HepG2 (cell line): ENCODE results near the gene PPP1R9A. TPM values are rescaled to one million over a fixed set of nuclear protein-coding genes. Genes with fewer than 3 reads are reported as not detected.
A peak's percentile ranks its signal among the peaks of the same experiment; 100 is the strongest.

Experiments
- CHD4 ChIP-seq: fragments of 200-600 bp; sonication (generic); IDR thresholded peaks from 2 replicates; pipeline ENCODE4 v1.7.0; 2017; ENCODE audit warnings: mild to moderate bottlenecking, low read length, borderline replicate concordance
- GATAD2A ChIP-seq: IDR thresholded peaks from 2 replicates; pipeline ENCODE4 v1.6.1; 2016
- HMG20A ChIP-seq: IDR thresholded peaks from 2 replicates; pipeline ENCODE4 v1.6.1; 2016; ENCODE audit warnings: borderline replicate concordance
- MEF2D ChIP-seq: sonication (generic); formaldehyde crosslinking; IDR thresholded peaks from 2 replicates; pipeline ENCODE4 v1.5.1; 2020; ENCODE audit warnings: mild to moderate bottlenecking, missing genetic modification reagents
- MYPOP ChIP-seq: sonication (generic); formaldehyde crosslinking; IDR thresholded peaks from 2 replicates; pipeline ENCODE4 v1.8.1; 2023; ENCODE audit warnings: mild to moderate bottlenecking, moderate library complexity, missing genetic modification reagents
- SOX6 ChIP-seq, 2 experiments: fragments of 450-650 bp in 1 of 2; sonication (generic) in 1 of 2; formaldehyde crosslinking in 1 of 2; IDR thresholded peaks; 2 replicates each; pipeline versions ENCODE4 v1.4.0 to v1.6.1; 2017 to 2020; ENCODE audit warnings: antibody characterized with exemption in 1 of 2, mild to moderate bottlenecking in 1 of 2, missing genetic modification reagents in 1 of 2
- SRY ChIP-seq: sonication (generic); formaldehyde crosslinking; IDR thresholded peaks from 2 replicates; pipeline ENCODE4 v1.8.0; 2022; ENCODE audit warnings: mild to moderate bottlenecking, missing genetic modification reagents
- USF2 ChIP-seq, 2 experiments: sonication (generic) in 1 of 2; formaldehyde crosslinking in 1 of 2; IDR thresholded peaks; 2 replicates each; pipeline versions ENCODE4 v1.5.1 to v1.6.1; 2011 to 2020; ENCODE audit warnings: borderline replicate concordance in 1 of 2, low read depth in 1 of 2, low read length in 1 of 2, mild to moderate bottlenecking in 1 of 2, missing genetic modification reagents in 1 of 2, moderate library complexity in 1 of 2
- ZNF282 ChIP-seq: fragments of 450-650 bp; IDR thresholded peaks from 2 replicates; pipeline ENCODE4 v1.6.1; 2018; ENCODE audit not compliant: partially characterized antibody
- ZNF644 ChIP-seq: IDR thresholded peaks from 2 replicates; pipeline ENCODE4 v1.6.1; 2016; ENCODE audit warnings: low read depth
- ZNF777 ChIP-seq: sonication (generic); formaldehyde crosslinking; IDR thresholded peaks from 2 replicates; pipeline ENCODE4 v1.4.0; 2020; ENCODE audit warnings: missing genetic modification reagents
- polyA plus RNA-seq, 8 experiments: library from polyadenylated mRNA; depleted of rRNA in 3 of 8; stranded (reverse) in 7 of 8; unstranded in 1 of 8; fragments of >200 nt; fragmentation: Illumina TruSeq in 4 of 8; extraction: Trizol in 4 of 8; gene quantifications; 2 replicates each; pipeline versions ENCODE4 v1.2.1 to v1.2.3, GENCODE V29; 2011 to 2016; ENCODE audit warnings: low read depth in 4 of 8, missing spikeins in 1 of 8, mixed read lengths in 1 of 8; ENCODE audit not compliant: insufficient read depth in 1 of 8
- total RNA-seq, 5 experiments: library from RNA; depleted of rRNA; stranded (reverse); fragments of >200 nt; fragmentation: Illumina TruSeq; extraction: Trizol; gene quantifications; 2 replicates each; pipeline ENCODE4 v1.2.3, GENCODE V29; 2016; ENCODE audit warnings: low read depth in 1 of 5
- TF ChIP-seq, protein P1 (sequence below): sonication (generic); formaldehyde crosslinking; IDR thresholded peaks from 2 replicates; pipeline ENCODE4 v1.4.0; 2020; ENCODE audit warnings: missing genetic modification reagents
- TF ChIP-seq, protein P2 (sequence below): sonication (generic); formaldehyde crosslinking; IDR thresholded peaks from 2 replicates; pipeline ENCODE4 v1.4.0; 2020; ENCODE audit warnings: missing genetic modification reagents

The PPP1R9A gene
- total and polyA plus RNA-seq, 2 of the 13 experiments (the other 11 are each of a cell fraction or from before 2014, with no cell fraction given), result 11.4 to 31.9 TPM

- TF ChIP-seq USF2 (IDR thresholded peaks at IDR 0.05; ENCODE audit: low read depth, low read length), result no peak
- TF ChIP-seq USF2 (CRISPR knock-in tag; IDR thresholded peaks at IDR 0.05; ENCODE audit: borderline replicate concordance), result no peak
- TF ChIP-seq ZNF282, result no peak
- TF ChIP-seq MEF2D (CRISPR knock-in tag), result no peak
- no peak for TF ChIP-seq ZNF777
- peak; percentile 80 for TF ChIP-seq HMG20A
- TF ChIP-seq SRY (CRISPR knock-in tag), result no peak
- TF ChIP-seq GATAD2A, result peak; percentile 81
- no peak for TF ChIP-seq SOX6 (IDR thresholded peaks at IDR 0.05)
- TF ChIP-seq SOX6 (CRISPR knock-in tag; IDR thresholded peaks at IDR 0.05), result peak; percentile 23; the same call in 1 of the 2 replicates
- TF ChIP-seq, protein P1, sequence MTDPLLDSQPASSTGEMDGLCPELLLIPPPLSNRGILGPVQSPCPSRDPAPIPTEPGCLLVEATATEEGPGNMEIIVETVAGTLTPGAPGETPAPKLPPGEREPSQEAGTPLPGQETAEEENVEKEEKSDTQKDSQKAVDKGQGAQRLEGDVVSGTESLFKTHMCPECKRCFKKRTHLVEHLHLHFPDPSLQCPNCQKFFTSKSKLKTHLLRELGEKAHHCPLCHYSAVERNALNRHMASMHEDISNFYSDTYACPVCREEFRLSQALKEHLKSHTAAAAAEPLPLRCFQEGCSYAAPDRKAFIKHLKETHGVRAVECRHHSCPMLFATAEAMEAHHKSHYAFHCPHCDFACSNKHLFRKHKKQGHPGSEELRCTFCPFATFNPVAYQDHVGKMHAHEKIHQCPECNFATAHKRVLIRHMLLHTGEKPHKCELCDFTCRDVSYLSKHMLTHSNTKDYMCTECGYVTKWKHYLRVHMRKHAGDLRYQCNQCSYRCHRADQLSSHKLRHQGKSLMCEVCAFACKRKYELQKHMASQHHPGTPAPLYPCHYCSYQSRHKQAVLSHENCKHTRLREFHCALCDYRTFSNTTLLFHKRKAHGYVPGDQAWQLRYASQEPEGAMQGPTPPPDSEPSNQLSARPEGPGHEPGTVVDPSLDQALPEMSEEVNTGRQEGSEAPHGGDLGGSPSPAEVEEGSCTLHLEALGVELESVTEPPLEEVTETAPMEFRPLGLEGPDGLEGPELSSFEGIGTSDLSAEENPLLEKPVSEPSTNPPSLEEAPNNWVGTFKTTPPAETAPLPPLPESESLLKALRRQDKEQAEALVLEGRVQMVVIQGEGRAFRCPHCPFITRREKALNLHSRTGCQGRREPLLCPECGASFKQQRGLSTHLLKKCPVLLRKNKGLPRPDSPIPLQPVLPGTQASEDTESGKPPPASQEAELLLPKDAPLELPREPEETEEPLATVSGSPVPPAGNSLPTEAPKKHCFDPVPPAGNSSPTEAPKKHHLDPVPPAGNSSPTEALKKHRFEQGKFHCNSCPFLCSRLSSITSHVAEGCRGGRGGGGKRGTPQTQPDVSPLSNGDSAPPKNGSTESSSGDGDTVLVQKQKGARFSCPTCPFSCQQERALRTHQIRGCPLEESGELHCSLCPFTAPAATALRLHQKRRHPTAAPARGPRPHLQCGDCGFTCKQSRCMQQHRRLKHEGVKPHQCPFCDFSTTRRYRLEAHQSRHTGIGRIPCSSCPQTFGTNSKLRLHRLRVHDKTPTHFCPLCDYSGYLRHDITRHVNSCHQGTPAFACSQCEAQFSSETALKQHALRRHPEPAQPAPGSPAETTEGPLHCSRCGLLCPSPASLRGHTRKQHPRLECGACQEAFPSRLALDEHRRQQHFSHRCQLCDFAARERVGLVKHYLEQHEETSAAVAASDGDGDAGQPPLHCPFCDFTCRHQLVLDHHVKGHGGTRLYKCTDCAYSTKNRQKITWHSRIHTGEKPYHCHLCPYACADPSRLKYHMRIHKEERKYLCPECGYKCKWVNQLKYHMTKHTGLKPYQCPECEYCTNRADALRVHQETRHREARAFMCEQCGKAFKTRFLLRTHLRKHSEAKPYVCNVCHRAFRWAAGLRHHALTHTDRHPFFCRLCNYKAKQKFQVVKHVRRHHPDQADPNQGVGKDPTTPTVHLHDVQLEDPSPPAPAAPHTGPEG, result no peak
- TF ChIP-seq MYPOP (CRISPR knock-in tag), result no peak
- no peak for TF ChIP-seq ZNF644 (CRISPR knock-in tag)
- TF ChIP-seq CHD4, result no peak
- TF ChIP-seq, protein P2, sequence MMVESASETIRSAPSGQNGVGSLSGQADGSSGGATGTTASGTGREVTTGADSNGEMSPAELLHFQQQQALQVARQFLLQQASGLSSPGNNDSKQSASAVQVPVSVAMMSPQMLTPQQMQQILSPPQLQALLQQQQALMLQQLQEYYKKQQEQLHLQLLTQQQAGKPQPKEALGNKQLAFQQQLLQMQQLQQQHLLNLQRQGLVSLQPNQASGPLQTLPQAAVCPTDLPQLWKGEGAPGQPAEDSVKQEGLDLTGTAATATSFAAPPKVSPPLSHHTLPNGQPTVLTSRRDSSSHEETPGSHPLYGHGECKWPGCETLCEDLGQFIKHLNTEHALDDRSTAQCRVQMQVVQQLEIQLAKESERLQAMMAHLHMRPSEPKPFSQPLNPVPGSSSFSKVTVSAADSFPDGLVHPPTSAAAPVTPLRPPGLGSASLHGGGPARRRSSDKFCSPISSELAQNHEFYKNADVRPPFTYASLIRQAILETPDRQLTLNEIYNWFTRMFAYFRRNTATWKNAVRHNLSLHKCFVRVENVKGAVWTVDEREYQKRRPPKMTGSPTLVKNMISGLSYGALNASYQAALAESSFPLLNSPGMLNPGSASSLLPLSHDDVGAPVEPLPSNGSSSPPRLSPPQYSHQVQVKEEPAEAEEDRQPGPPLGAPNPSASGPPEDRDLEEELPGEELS (CRISPR knock-in tag), result peak; percentile 62; the same call in 1 of the 2 replicates
These were observed 218.8 kb downstream of the PPP1R9A start (continued) for GRCh38 chr7:95126053-95126709.
